Activated CD8-positive, alpha-beta T cell treated with anti-CD3 and anti-CD28 coated beads for 36 hours (primary cell): ENCODE data around the gene IFI44. TPM values are rescaled to one million over a fixed set of nuclear protein-coding genes. Genes with fewer than 3 reads are reported as not detected.

Source experiments
- ATAC-seq: fragments of 200-7000 bp; cut with Tn5 transposase; one replicate; pipeline ENCODE4 v1.10.0; 2021; ENCODE audit warnings: mild to moderate bottlenecking, moderate library complexity
- CTCF ChIA-PET: fragments of 350-600 bp; sonication (Branson Sonifier 250); formaldehyde crosslinking; loops from one replicate; lab custom pipeline; 2021; ENCODE audit warnings: antibody characterized with exemption; lab: Charles Lee
- POLR2A ChIA-PET: fragments of 350-600 bp; sonication (Branson Sonifier 250); formaldehyde crosslinking; loops from one replicate; lab custom pipeline; 2021; ENCODE audit warnings: antibody characterized with exemption; lab: Charles Lee
- DNase-seq: peaks from one replicate; pipeline ENCODE4 v3.0.0-alpha.2; 2020
- H3K27ac Mint-ChIP-seq: one replicate; pipeline ENCODE4 v1.8.0; 2021; ENCODE audit warnings: mild to moderate bottlenecking, mixed read lengths
- H3K27me3 Mint-ChIP-seq: one replicate; pipeline ENCODE4 v1.8.0; 2021; ENCODE audit warnings: mixed read lengths
- H3K36me3 Mint-ChIP-seq: one replicate; pipeline ENCODE4 v1.8.0; 2021; ENCODE audit warnings: low read depth, mixed read lengths
- H3K4me1 Mint-ChIP-seq: one replicate; pipeline ENCODE4 v1.8.0; 2021; ENCODE audit warnings: low read depth, mixed read lengths
- H3K4me3 Mint-ChIP-seq: one replicate; pipeline ENCODE4 v1.8.0; 2021; ENCODE audit warnings: mild to moderate bottlenecking, moderate library complexity, mixed read lengths
- H3K9me3 Mint-ChIP-seq: one replicate; pipeline ENCODE4 v1.8.0; 2021; ENCODE audit warnings: mixed read lengths
- CTCF ChIP-seq: fragments of 200-600 bp; IDR thresholded peaks from one replicate; pipeline ENCODE4 v1.8.0; 2022; ENCODE audit warnings: antibody characterized with exemption, mild to moderate bottlenecking
- intact Hi-C: fragments of 100-400 bp; cut with micrococcal nuclease; formaldehyde crosslinking; loops from one replicate; pipeline ENCODE4 v1.10.0; 2022
- total RNA-seq, 2 experiments: library from RNA; stranded (reverse); gene quantifications; one replicate each; pipeline ENCODE4 v1.2.3, GENCODE V29; 2021

The IFI44 gene
- total RNA-seq, result 10 to 100 TPM; 37.2 to 38.4 TPM

- Mint-ChIP-seq H3K36me3 (peaks cover 25% of the 10 kb centered on the region), H3K9me3 (peaks cover 20% of the 10 kb centered on the region), H3K27me3 (no peaks in the 10 kb centered on the region), H3K4me3 (peak within 1 kb of the TSS; percentile 86), H3K27ac (peak within 1 kb of the TSS; percentile 86), H3K4me1 (peaks cover 55% of the 10 kb centered on the region)
- DNase-seq (peak; percentile 89), ATAC-seq (peak; percentile 87)
- no peak for TF ChIP-seq CTCF
- ChIA-PET POLR2A (interaction anchor here (0.5 to 1.0 kb wide), 3 partner anchors 14 to 30 kb away, joined by 3 read pairs; partner anchors contain the start of gene IFI44L), CTCF (interaction anchor here (1.1 to 1.4 kb wide), 4 partner anchors 25 to 32 kb away, joined by 5 to 8 read pairs (median 6); partner anchors contain the start of gene IFI44L)
- intact Hi-C loops, result loop anchor here (2.0 kb wide), 1 partner anchor 31 kb away; no protein-coding TSS in a partner anchor
Measured at GRCh38 chr1:78649628-78650027, at the start of gene IFI44. TSS of gene IFI44 (plus strand) at chr1:78649831. CDS start at chr1:78650196, 365 bp downstream.

GRCh38 chr1:78601068-78601467 lies 48.6 kb upstream of the IFI44 start:
- H3K36me3 Mint-ChIP-seq, result no peaks in the 10 kb centered on the region
- TF ChIP-seq CTCF, result no peak
- no peaks in the 10 kb centered on the region for H3K9me3 Mint-ChIP-seq
- peaks cover 2% of the 10 kb centered on the region for H3K27me3 Mint-ChIP-seq
- no peak overlapping the region for H3K27ac Mint-ChIP-seq
- ChIA-PET CTCF (interaction anchor here (2.2 kb wide), 1 partner anchor 16 kb away, joined by 11 read pairs; no protein-coding TSS in a partner anchor), POLR2A (no interaction called here)
- no peak for DNase-seq
- H3K4me1 Mint-ChIP-seq, result no peaks in the 10 kb centered on the region
- intact Hi-C loops, result no loop called here
- no peak for ATAC-seq
- no peak overlapping the region for H3K4me3 Mint-ChIP-seq

- no peaks in the 10 kb centered on the region for H3K27me3 Mint-ChIP-seq
- ATAC-seq, result no peak
- H3K36me3 Mint-ChIP-seq, result no peaks in the 10 kb centered on the region
- intact Hi-C loops, result no loop called here
- no peak for TF ChIP-seq CTCF
- H3K4me1 Mint-ChIP-seq, result no peaks in the 10 kb centered on the region
- POLR2A ChIA-PET, result no interaction called here
- DNase-seq, result no peak
- H3K27ac Mint-ChIP-seq, result no peak overlapping the region
- CTCF ChIA-PET, result interaction anchor here (1.0 to 1.2 kb wide), 2 partner anchors 14 to 48 kb away, joined by 3 to 5 read pairs; no protein-coding TSS in a partner anchor
- H3K4me3 Mint-ChIP-seq, result no peak overlapping the region
- H3K9me3 Mint-ChIP-seq, result no peaks in the 10 kb centered on the region
Measured at GRCh38 chr1:78603206-78603605, 46.4 kb upstream of the IFI44 start.

GRCh38 chr1:78604643-78605042 lies 45.0 kb upstream of the IFI44 start:
- no peak for TF ChIP-seq CTCF
- Mint-ChIP-seq H3K36me3 (no peaks in the 10 kb centered on the region), H3K9me3 (no peaks in the 10 kb centered on the region), H3K4me3 (no peak overlapping the region), H3K27me3 (no peaks in the 10 kb centered on the region), H3K4me1 (no peaks in the 10 kb centered on the region), H3K27ac (no peak overlapping the region)
- intact Hi-C loops, result no loop called here
- ChIA-PET POLR2A (no interaction called here), CTCF (no interaction called here)
- ATAC-seq (no peak), DNase-seq (no peak)

GRCh38 chr1:78606274-78606673 lies 43.4 kb upstream of the IFI44 start:
- DNase-seq (no peak), ATAC-seq (no peak)
- Mint-ChIP-seq H3K9me3 (no peaks in the 10 kb centered on the region), H3K27me3 (no peaks in the 10 kb centered on the region), H3K4me1 (no peaks in the 10 kb centered on the region), H3K4me3 (no peak overlapping the region), H3K27ac (no peak overlapping the region), H3K36me3 (no peaks in the 10 kb centered on the region)
- intact Hi-C loops, result no loop called here
- no peak for TF ChIP-seq CTCF
- ChIA-PET CTCF (interaction anchor here (0.9 to 4.2 kb wide), 4 partner anchors 11 to 460 kb away, joined by 3 to 28 read pairs (median 3); no protein-coding TSS in a partner anchor), POLR2A (no interaction called here)
